Measurements from ENCODE around the gene DNER.

The DNER gene

DNA sequence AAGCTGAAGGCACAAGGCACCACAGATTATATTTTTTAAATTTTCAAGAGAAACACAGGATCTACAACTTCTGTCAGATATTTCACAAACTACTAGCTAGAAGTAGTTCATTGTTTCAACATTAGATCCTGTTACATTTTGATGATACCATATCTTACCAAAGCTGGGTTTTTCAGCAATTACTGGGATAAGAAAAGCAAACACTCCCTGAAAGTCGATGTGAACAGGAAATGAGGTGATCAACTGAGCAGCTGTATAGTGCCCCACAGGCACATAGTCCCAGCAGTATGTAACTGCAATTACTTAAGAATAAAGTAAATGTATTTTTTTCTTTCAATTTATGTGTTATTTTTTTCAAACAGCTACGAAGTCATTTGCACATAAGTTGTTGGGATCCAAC, 103.5 kb downstream of the DNER start:
- H3K4me3 ChIP-seq (ENCODE audit: low read length, poor library complexity, severe bottlenecking) = no peak overlapping the region
- H3K27me3 ChIP-seq (ENCODE audit: insufficient read depth, low read length, poor library complexity, severe bottlenecking) = no peaks in the 10 kb centered on the region
- H3F3A ChIP-seq (ENCODE audit: low read depth) = no peaks in the 10 kb centered on the region
- no peak overlapping the region for H3K9ac ChIP-seq (ENCODE audit: low read depth, low read length, poor library complexity, severe bottlenecking)
- no peaks in the 10 kb centered on the region for H3K9me3 ChIP-seq (ENCODE audit: insufficient read depth, low read depth, low read length)
- no peak overlapping the region for H2AFZ ChIP-seq (ENCODE audit: low read length)
- TF ChIP-seq, protein P1, sequence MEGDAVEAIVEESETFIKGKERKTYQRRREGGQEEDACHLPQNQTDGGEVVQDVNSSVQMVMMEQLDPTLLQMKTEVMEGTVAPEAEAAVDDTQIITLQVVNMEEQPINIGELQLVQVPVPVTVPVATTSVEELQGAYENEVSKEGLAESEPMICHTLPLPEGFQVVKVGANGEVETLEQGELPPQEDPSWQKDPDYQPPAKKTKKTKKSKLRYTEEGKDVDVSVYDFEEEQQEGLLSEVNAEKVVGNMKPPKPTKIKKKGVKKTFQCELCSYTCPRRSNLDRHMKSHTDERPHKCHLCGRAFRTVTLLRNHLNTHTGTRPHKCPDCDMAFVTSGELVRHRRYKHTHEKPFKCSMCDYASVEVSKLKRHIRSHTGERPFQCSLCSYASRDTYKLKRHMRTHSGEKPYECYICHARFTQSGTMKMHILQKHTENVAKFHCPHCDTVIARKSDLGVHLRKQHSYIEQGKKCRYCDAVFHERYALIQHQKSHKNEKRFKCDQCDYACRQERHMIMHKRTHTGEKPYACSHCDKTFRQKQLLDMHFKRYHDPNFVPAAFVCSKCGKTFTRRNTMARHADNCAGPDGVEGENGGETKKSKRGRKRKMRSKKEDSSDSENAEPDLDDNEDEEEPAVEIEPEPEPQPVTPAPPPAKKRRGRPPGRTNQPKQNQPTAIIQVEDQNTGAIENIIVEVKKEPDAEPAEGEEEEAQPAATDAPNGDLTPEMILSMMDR (conservative IDR thresholded peaks at IDR 0.05; ENCODE audit: low read length) = no peak
- TF ChIP-seq EZH2phosphoT487 (IDR thresholded peaks at IDR 0.05; ENCODE audit: borderline replicate concordance) = no peak
- H4K20me1 ChIP-seq (ENCODE audit: insufficient read depth, low read length, poor library complexity, severe bottlenecking) = no peaks in the 10 kb centered on the region
- no peaks in the 10 kb centered on the region for H3K36me3 ChIP-seq (ENCODE audit: insufficient read depth, low read length)
- H3K4me1 ChIP-seq (ENCODE audit: insufficient read depth, low read length, poor library complexity, severe bottlenecking) = no peaks in the 10 kb centered on the region
- H3K9me2 ChIP-seq (replicated peaks; ENCODE audit: low read depth, low read length) = no peaks in the 10 kb centered on the region
- no peak overlapping the region for H3K4me2 ChIP-seq (ENCODE audit: low read depth, low read length, poor library complexity, severe bottlenecking)
- no peaks in the 10 kb centered on the region for H3K79me2 ChIP-seq (ENCODE audit: insufficient read depth, low read length)

DNA sequence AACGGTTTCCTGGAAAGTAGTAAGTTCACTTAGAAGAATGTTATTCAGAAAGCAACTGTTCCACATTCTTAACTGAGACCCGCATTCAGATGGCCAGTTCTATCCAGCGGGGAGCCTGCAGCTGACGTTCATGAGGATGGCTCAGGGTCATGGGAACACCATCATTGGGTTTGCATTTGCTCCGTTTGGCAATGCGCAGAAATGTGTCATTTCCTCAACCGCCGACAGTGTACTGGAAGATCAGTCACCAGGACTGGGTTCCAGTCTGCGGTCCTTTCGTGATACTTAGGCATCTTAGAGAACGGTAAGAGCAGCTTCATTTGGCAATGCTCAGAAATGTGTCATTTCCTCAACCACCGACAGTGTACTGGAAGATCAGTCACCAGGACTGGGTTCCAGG, 104.0 kb downstream of the DNER start:
- H3K4me2 ChIP-seq (ENCODE audit: low read depth, low read length, poor library complexity, severe bottlenecking) = no peak overlapping the region
- no peak overlapping the region for H2AFZ ChIP-seq (ENCODE audit: low read length)
- H3F3A ChIP-seq (ENCODE audit: low read depth) = no peaks in the 10 kb centered on the region
- no peaks in the 10 kb centered on the region for H3K9me3 ChIP-seq (ENCODE audit: insufficient read depth, low read depth, low read length)
- H3K36me3 ChIP-seq (ENCODE audit: insufficient read depth, low read length) = no peaks in the 10 kb centered on the region
- no peaks in the 10 kb centered on the region for H3K79me2 ChIP-seq (ENCODE audit: insufficient read depth, low read length)
- no peaks in the 10 kb centered on the region for H4K20me1 ChIP-seq (ENCODE audit: insufficient read depth, low read length, poor library complexity, severe bottlenecking)
- TF ChIP-seq, protein P1 (conservative IDR thresholded peaks at IDR 0.05; ENCODE audit: low read length) = no peak
- TF ChIP-seq EZH2phosphoT487 (IDR thresholded peaks at IDR 0.05; ENCODE audit: borderline replicate concordance) = no peak
- no peaks in the 10 kb centered on the region for H3K4me1 ChIP-seq (ENCODE audit: insufficient read depth, low read length, poor library complexity, severe bottlenecking)
- no peak overlapping the region for H3K4me3 ChIP-seq (ENCODE audit: low read length, poor library complexity, severe bottlenecking)
- no peaks in the 10 kb centered on the region for H3K9me2 ChIP-seq (replicated peaks; ENCODE audit: low read depth, low read length)
- H3K9ac ChIP-seq (ENCODE audit: low read depth, low read length, poor library complexity, severe bottlenecking) = no peak overlapping the region
- no peaks in the 10 kb centered on the region for H3K27me3 ChIP-seq (ENCODE audit: insufficient read depth, low read length, poor library complexity, severe bottlenecking)

DNA sequence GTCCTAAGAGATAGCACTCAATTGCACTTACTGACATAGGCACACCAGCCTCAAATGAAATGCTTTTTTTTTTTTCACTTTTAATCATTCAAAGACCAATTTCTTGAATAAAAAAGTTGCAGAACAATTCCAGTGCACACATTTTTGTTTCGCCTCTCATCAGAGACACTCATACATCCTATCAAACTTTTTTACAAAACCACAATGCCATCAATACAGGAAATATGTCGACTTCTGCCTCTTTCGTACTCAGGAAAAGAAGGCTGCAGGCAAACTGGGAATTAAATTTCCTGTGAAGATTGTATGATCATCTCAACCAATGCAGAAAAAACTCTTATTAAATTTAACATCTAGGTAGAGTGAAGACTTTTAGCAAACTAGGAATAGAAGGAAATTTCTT, 112.4 kb downstream of the DNER start:
- Histone ChIP-seq H3K4me2 (ENCODE audit: low read depth, low read length, poor library complexity, severe bottlenecking) (no peak overlapping the region), H3K4me1 (ENCODE audit: insufficient read depth, low read length, poor library complexity, severe bottlenecking) (no peaks in the 10 kb centered on the region), H4K20me1 (ENCODE audit: insufficient read depth, low read length, poor library complexity, severe bottlenecking) (no peaks in the 10 kb centered on the region), H3F3A (ENCODE audit: low read depth) (no peaks in the 10 kb centered on the region), H3K36me3 (ENCODE audit: insufficient read depth, low read length) (no peaks in the 10 kb centered on the region), H3K9me2 (replicated peaks; ENCODE audit: low read depth, low read length) (no peaks in the 10 kb centered on the region), H3K9me3 (ENCODE audit: insufficient read depth, low read depth, low read length) (no peaks in the 10 kb centered on the region), H2AFZ (ENCODE audit: low read length) (no peak overlapping the region), H3K79me2 (ENCODE audit: insufficient read depth, low read length) (no peaks in the 10 kb centered on the region), H3K4me3 (ENCODE audit: low read length, poor library complexity, severe bottlenecking) (no peak overlapping the region), H3K9ac (ENCODE audit: low read depth, low read length, poor library complexity, severe bottlenecking) (no peak overlapping the region), H3K27me3 (ENCODE audit: insufficient read depth, low read length, poor library complexity, severe bottlenecking) (no peaks in the 10 kb centered on the region)
- no peak for TF ChIP-seq EZH2phosphoT487 (IDR thresholded peaks at IDR 0.05; ENCODE audit: borderline replicate concordance)
- TF ChIP-seq, protein P1 (conservative IDR thresholded peaks at IDR 0.05; ENCODE audit: low read length) = no peak

Data from Loucy (cell line).